Type B pancreatic cell (in vitro differentiated cells): ENCODE measurements around the gene PIAS3. TPM values are rescaled to one million over a fixed set of nuclear protein-coding genes. Genes with fewer than 3 reads are reported as not detected.

Experiments used
- DNase-seq: peaks from one replicate; pipeline ENCODE4 v3.0.0; 2021; ENCODE audit warnings: mixed read lengths; ENCODE audit not compliant: unreplicated experiment; ENCODE audit errors: extremely low spot score
- H3K27ac Mint-ChIP-seq: 2 replicates; pipeline ENCODE4 v1.8.0; 2021; ENCODE audit warnings: mild to moderate bottlenecking, mixed read lengths
- H3K27me3 Mint-ChIP-seq: 2 replicates; pipeline ENCODE4 v1.8.0; 2021; ENCODE audit warnings: mixed read lengths
- H3K36me3 Mint-ChIP-seq: 2 replicates; pipeline ENCODE4 v1.8.0; 2021; ENCODE audit warnings: mixed read lengths
- H3K4me1 Mint-ChIP-seq: one replicate; pipeline ENCODE4 v1.8.0; 2021; ENCODE audit warnings: mixed read lengths; ENCODE audit not compliant: unreplicated experiment
- H3K4me3 Mint-ChIP-seq: 2 replicates; pipeline ENCODE4 v1.8.0; 2021; ENCODE audit warnings: mild to moderate bottlenecking, mixed read lengths
- H3K9me3 Mint-ChIP-seq: 2 replicates; pipeline ENCODE4 v1.8.0; 2021; ENCODE audit warnings: mixed read lengths
- total RNA-seq: library from RNA; stranded (reverse); gene quantifications from 2 replicates; pipeline ENCODE4 v1.2.1, GENCODE V29; 2021; ENCODE audit warnings: low replicate concordance
- TF ChIP-seq, protein P1 (sequence below): fragments of 200-600 bp; sonication (generic); conservative IDR thresholded peaks from 2 replicates; pipeline ENCODE4 v1.5.0; 2021; ENCODE audit warnings: antibody characterized with exemption, mild to moderate bottlenecking

The PIAS3 gene
- total RNA-seq, 1 donor from 2014 or later, result 40.0 TPM

DNA sequence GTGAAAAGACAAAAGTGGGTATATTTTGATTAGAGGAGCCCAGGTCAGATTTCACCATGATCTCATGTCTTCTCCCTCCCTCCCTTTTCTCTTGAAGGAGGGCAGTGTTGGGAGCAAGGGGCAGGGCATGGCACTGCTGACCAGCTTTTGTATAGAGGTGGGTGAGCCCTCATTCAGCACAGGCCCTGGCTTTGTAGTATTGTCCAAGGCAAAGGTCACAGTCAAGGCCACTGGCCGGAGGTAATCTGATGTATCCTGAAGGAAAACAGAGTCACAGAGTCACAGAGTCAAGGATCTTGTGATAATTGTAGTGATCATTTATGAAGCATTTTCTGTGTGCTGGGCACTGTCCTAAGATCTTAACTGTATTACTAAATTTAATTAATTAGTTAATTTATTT is 39.1 kb upstream of the PIAS3 start:
- TF ChIP-seq, protein P1, sequence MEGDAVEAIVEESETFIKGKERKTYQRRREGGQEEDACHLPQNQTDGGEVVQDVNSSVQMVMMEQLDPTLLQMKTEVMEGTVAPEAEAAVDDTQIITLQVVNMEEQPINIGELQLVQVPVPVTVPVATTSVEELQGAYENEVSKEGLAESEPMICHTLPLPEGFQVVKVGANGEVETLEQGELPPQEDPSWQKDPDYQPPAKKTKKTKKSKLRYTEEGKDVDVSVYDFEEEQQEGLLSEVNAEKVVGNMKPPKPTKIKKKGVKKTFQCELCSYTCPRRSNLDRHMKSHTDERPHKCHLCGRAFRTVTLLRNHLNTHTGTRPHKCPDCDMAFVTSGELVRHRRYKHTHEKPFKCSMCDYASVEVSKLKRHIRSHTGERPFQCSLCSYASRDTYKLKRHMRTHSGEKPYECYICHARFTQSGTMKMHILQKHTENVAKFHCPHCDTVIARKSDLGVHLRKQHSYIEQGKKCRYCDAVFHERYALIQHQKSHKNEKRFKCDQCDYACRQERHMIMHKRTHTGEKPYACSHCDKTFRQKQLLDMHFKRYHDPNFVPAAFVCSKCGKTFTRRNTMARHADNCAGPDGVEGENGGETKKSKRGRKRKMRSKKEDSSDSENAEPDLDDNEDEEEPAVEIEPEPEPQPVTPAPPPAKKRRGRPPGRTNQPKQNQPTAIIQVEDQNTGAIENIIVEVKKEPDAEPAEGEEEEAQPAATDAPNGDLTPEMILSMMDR, result no peak
- Mint-ChIP-seq H3K27ac (no peak overlapping the region), H3K4me3 (no peak overlapping the region), H3K4me1 (no peaks in the 10 kb centered on the region), H3K27me3 (no peaks in the 10 kb centered on the region), H3K36me3 (no peaks in the 10 kb centered on the region), H3K9me3 (no peaks in the 10 kb centered on the region)
- no peak for DNase-seq

DNA sequence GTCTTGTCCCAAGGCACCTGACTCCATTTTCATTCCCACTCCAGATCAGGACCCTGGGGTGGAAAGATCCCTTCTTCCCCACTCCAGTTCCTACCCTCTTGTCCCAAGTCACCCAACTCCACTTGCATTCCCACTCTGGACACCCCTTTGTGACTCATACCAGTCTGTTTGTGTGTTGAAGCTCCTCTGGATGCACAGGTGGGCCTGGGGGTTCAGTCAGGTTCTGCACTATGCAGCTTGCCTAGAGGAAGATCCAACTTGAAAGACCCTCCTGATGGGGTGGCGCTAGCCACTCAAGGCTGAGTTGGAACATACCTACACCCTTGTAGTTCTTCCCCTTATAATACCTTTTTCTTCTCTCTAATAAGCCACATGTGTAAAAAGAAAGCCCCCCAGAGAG is 36.6 kb upstream of the PIAS3 start:
- Mint-ChIP-seq H3K4me1 (peaks cover 15% of the 10 kb centered on the region), H3K27ac (no peak overlapping the region), H3K9me3 (no peaks in the 10 kb centered on the region), H3K36me3 (no peaks in the 10 kb centered on the region), H3K27me3 (no peaks in the 10 kb centered on the region), H3K4me3 (no peak overlapping the region)
- TF ChIP-seq, protein P1, result no peak
- DNase-seq, result no peak

DNA sequence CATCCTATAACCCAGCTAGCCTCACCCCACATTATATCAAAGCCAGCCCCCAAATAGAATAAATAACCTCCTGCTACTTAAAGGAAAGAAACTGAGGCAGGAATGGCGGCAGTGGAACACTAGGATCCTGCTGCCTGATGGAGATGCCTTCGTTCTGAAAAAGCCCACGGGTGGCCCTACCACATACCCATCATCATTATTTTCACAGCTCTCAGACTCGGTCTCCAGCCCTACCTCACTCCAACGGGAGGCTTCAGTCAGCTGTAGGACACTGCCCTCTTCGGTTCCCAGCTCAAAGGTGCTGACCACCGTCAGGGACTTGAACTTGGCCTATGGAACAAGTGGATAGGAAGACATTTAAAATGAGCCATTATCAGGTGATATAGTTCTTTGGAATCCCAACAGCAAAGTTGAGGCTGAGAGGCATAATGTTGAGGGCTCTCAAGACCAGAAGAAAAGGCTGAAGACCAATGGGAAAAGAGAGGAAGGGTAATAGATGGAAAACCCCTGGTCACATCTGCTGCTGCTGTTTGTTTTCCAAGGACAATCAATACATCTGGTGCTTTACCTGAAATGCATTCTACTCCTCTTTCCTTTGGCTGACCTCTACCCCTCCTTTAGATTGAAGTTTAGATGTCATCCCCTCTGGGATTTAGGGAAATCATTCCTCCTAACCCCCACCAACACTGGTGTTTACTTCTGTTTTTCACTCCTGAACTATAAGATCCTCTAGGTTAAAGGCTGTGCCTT is 34.6 kb upstream of the PIAS3 start:
- Mint-ChIP-seq H3K4me1 (peaks cover 19% of the 10 kb centered on the region), H3K27ac (no peak overlapping the region), H3K4me3 (no peak overlapping the region), H3K36me3 (no peaks in the 10 kb centered on the region), H3K27me3 (no peaks in the 10 kb centered on the region), H3K9me3 (no peaks in the 10 kb centered on the region)
- TF ChIP-seq, protein P1, result no peak
- DNase-seq, result no peak

DNA sequence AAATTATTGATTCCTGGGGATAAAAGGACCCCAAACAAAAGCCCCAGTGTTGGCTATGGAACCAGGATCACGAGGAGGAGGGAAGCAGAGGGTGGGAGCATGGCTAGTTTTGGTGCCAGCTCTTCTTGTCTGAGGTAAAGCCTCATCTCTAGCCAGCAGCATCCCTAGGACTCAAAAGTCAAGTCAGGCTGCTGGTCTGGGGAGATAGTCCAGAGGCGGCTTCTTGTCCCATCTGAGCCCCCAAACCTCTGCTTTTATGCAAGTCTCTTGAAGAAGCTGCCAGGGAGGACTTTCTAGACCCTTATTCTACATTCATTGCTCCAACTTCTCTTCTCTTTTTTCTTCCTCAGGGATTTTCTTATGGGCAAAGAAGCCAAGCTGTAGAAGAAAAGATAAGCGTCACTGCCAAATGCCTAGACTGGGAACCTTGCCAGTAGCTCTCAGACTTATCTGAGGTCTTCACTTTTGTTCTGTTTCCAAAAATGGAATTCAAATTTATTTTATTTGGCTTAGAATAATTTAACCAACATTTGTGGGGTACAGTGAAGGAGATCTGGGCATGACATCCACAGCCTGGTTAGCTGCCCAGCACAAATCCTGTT is 33.7 kb upstream of the PIAS3 start:
- DNase-seq, result no peak
- Mint-ChIP-seq H3K4me1 (peaks cover 19% of the 10 kb centered on the region), H3K27ac (peak overlapping the region; percentile 87), H3K9me3 (no peaks in the 10 kb centered on the region), H3K4me3 (peak overlapping the region; percentile 71), H3K36me3 (no peaks in the 10 kb centered on the region), H3K27me3 (peaks cover 3% of the 10 kb centered on the region)
- TF ChIP-seq, protein P1, result no peak

DNA sequence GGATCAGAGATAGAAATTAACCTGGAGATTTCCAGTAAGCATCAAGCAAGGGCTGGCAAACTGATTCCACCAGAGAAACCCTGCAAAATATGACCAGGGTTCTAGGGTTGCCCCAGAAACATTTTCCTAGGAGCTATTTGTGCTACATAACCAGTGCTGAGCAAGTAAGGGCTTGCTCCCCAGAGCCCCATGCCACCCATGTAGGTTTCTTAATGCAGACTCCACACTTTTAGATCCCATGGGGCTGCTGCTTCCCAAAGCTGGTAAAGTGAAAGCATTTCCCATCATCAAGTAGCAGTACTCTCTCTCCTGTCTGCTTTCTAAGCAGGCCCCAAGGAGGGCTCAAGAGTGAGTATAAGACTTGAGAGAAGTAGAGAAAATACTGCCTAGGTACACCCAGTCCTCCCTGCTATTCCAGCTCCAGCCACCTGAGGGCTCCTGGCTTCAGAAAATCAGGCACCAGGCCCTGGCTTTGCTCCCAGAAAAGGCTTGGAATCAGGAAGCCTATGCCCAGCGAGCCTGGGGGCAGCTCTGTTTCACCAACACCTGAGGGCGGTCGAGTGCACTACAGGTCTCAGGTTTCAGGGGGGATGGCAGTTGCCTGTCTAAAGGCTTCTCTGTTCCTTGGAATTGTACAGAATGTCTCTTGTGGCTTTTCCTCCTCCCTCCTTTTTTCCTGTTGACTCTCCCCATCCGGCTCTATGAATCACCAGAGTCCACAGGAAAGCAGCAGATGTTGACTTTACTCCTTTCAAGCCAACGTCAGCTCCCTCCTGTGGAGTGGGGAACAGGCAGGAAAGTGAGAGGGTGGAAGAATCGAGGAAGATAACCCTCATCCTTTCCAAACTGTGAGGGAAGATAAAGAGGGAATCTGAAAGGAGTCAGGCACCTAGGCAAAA is 33.0 kb upstream of the PIAS3 start:
- Mint-ChIP-seq H3K27ac (peak overlapping the region; percentile 87), H3K4me3 (peak overlapping the region; percentile 71), H3K27me3 (peaks cover 5% of the 10 kb centered on the region), H3K4me1 (peaks cover 19% of the 10 kb centered on the region), H3K9me3 (no peaks in the 10 kb centered on the region), H3K36me3 (no peaks in the 10 kb centered on the region)
- peak; percentile 90 for DNase-seq
- TF ChIP-seq, protein P1, result peak; percentile 95
